Ishikawa (cell line): ENCODE data around the gene B3GALT4.

Experiments used
- CEBPB ChIP-seq: IDR thresholded peaks from 2 replicates; pipeline ENCODE4 v1.6.1; 2012
- CREB1 ChIP-seq: IDR thresholded peaks from 2 replicates; pipeline ENCODE4 v1.6.1; 2012; ENCODE audit warnings: low read depth
- EGR1 ChIP-seq: IDR thresholded peaks from 2 replicates; pipeline ENCODE4 v1.6.1; 2012
- EP300 ChIP-seq: IDR thresholded peaks from 2 replicates; pipeline ENCODE4 v1.6.1; 2012; ENCODE audit warnings: borderline replicate concordance
- FOXM1 ChIP-seq: IDR thresholded peaks from 2 replicates; pipeline ENCODE4 v1.6.1; 2012; ENCODE audit warnings: low read depth, borderline replicate concordance
- NFIC ChIP-seq: IDR thresholded peaks from 2 replicates; pipeline ENCODE4 v1.6.1; 2012
- RAD21 ChIP-seq: IDR thresholded peaks from 2 replicates; pipeline ENCODE4 v1.6.1; 2012; ENCODE audit warnings: low read depth
- TAF1 ChIP-seq: IDR thresholded peaks from 2 replicates; pipeline ENCODE4 v1.6.1; 2012; ENCODE audit warnings: low read depth, mild to moderate bottlenecking
- TCF12 ChIP-seq: IDR thresholded peaks from 2 replicates; pipeline ENCODE4 v1.6.1; 2012; ENCODE audit warnings: low read depth
- TEAD4 ChIP-seq: IDR thresholded peaks from 2 replicates; pipeline ENCODE4 v1.6.1; 2012
- YY1 ChIP-seq: IDR thresholded peaks from 2 replicates; pipeline ENCODE4 v1.6.1; 2012; ENCODE audit warnings: low read depth
- ZBTB7A ChIP-seq: IDR thresholded peaks from 2 replicates; pipeline ENCODE4 v1.6.1; 2012; ENCODE audit warnings: low read depth
- TF ChIP-seq, protein P1 (sequence below): IDR thresholded peaks from 2 replicates; pipeline ENCODE4 v1.6.1; 2012
- TF ChIP-seq, protein P2 (sequence below): IDR thresholded peaks from 2 replicates; pipeline ENCODE4 v1.6.1; 2012
- TF ChIP-seq, protein P3 (sequence below): IDR thresholded peaks from 2 replicates; pipeline ENCODE4 v1.6.1; 2012; ENCODE audit warnings: low read depth, mild to moderate bottlenecking

Gene B3GALT4

GRCh38 chr6:33272275-33273128 is 4.4 kb upstream of the B3GALT4 start:
- TF ChIP-seq ZBTB7A (no peak), TAF1 (peak; percentile 37; the same call in 1 of the 2 replicates)

DNA sequence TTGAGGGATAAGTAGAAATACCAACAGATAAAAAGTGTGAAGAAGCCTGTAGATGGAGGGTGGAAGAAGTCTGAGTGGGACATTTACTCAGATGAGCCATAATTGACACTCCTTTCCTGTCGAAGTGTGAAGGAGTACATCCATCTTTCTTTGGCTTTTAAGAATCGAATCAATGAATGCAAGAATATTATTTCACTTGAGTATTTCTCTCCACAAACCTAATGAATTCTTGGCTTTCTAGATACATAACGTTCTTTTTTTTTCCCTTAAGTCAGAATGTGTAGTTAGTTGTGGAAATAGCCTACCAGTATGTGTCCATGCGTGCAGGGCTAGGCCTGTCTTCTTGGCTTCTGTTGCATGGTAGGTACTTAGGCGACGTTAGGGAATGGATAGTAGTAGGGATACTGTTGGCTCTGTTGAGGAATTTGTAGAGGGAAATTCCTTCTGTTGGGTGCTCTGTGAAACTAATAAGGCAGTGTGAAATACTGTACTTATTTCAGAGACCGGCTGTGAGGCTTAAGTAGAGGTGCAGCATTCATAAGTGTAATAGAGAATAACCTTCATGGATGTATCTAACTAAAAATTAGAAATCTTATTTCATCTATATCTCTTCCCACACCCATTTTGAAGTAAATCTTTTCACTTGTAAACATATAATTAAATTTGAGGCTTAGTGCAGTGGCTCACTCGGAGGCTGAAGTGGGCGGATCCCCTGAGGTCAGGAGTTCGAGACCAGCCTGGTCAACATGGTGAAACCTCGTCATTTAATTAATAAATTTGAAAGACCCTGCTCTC is 3.6 kb upstream of the B3GALT4 start:
- TF ChIP-seq EGR1 (no peak), NFIC (no peak), CEBPB (no peak), ZBTB7A (no peak), FOXM1 (no peak)
- TF ChIP-seq, protein P1, sequence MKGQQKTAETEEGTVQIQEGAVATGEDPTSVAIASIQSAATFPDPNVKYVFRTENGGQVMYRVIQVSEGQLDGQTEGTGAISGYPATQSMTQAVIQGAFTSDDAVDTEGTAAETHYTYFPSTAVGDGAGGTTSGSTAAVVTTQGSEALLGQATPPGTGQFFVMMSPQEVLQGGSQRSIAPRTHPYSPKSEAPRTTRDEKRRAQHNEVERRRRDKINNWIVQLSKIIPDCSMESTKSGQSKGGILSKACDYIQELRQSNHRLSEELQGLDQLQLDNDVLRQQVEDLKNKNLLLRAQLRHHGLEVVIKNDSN, result no peak

DNA sequence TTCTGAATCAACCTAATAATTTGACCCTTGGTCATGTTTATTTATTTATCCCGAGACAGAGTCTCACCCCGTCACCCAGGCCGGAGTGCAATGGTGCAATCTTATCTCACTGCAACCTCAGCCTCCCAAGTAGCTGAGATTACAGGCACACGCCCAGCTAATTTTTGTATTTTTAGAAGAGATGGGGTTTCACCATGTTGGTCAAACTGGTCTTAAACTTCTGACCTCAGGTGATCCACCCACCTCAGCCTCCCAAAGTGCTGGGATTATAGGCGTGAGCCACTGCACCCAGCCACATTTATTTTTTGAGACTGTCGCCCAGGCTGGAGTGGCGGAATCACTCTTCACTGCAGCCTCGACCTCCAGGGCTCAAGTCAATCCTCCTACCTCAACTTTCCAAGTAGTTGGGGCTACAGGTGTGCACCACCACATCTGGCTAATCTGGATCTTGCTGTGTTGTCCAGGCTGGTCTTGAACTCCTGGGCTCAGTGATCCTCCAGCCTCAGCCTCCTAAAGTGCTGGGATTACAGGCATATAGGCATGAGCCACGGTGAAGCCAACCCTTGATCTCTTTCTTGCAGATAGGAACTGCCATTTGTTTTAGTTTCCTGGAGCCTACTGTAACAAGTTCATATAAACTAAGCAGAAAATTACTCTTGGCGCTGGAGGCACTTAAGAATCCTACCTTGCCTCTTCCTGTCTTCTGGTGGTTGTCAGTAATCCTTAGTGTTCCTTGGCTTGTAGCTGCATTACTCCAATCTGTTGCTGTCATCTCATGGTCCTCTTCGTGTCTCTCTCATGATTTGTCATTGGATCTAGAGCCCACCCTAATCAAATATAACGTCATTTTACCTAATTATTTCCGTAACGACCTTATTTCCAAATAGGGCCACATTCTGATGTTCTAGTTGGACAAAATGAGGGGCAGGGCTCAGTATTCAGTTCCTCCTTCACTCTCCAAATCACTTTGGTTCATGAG is 2.7 kb upstream of the B3GALT4 start:
- TF ChIP-seq TEAD4, result no peak
- no peak for TF ChIP-seq YY1
- TF ChIP-seq TAF1, result no peak
- TF ChIP-seq, protein P1, result no peak
- no peak for TF ChIP-seq ZBTB7A
- TF ChIP-seq EGR1, result no peak
- TF ChIP-seq, protein P2, sequence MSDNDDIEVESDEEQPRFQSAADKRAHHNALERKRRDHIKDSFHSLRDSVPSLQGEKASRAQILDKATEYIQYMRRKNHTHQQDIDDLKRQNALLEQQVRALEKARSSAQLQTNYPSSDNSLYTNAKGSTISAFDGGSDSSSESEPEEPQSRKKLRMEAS, result no peak
- no peak for TF ChIP-seq NFIC
- TF ChIP-seq RAD21, result no peak
- TF ChIP-seq TCF12, result no peak
- TF ChIP-seq EP300, result no peak
- TF ChIP-seq FOXM1, result no peak
- TF ChIP-seq, protein P3, sequence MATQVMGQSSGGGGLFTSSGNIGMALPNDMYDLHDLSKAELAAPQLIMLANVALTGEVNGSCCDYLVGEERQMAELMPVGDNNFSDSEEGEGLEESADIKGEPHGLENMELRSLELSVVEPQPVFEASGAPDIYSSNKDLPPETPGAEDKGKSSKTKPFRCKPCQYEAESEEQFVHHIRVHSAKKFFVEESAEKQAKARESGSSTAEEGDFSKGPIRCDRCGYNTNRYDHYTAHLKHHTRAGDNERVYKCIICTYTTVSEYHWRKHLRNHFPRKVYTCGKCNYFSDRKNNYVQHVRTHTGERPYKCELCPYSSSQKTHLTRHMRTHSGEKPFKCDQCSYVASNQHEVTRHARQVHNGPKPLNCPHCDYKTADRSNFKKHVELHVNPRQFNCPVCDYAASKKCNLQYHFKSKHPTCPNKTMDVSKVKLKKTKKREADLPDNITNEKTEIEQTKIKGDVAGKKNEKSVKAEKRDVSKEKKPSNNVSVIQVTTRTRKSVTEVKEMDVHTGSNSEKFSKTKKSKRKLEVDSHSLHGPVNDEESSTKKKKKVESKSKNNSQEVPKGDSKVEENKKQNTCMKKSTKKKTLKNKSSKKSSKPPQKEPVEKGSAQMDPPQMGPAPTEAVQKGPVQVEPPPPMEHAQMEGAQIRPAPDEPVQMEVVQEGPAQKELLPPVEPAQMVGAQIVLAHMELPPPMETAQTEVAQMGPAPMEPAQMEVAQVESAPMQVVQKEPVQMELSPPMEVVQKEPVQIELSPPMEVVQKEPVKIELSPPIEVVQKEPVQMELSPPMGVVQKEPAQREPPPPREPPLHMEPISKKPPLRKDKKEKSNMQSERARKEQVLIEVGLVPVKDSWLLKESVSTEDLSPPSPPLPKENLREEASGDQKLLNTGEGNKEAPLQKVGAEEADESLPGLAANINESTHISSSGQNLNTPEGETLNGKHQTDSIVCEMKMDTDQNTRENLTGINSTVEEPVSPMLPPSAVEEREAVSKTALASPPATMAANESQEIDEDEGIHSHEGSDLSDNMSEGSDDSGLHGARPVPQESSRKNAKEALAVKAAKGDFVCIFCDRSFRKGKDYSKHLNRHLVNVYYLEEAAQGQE, result no peak
- TF ChIP-seq CEBPB, result no peak
- no peak for TF ChIP-seq CREB1

DNA sequence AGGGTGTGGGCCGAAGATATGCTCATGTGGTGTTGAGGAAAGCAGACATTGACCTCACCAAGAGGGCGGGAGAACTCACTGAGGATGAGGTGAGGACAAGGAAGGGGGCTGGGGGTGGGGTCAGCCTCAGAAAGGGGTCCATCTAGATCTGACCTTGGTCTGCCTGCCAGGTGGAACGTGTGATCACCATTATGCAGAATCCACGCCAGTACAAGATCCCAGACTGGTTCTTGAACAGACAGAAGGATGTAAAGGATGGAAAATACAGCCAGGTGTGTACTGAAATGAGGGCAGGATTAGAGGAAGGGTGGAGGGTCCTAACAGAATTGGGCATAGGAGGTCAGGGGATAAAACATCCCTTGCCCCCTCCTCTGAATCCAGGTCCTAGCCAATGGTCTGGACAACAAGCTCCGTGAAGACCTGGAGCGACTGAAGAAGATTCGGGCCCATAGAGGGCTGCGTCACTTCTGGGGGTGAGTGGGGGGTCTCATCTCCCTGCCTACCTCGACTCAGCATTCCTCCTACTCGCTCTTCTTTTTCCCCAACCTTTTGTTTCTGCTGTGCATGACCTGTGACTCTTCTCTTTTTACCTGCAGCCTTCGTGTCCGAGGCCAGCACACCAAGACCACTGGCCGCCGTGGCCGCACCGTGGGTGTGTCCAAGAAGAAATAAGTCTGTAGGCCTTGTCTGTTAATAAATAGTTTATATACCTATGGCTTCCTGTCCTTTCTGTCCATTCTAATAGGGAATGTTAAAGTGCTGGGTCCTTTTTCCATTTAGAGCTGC is 935 bp upstream of the B3GALT4 start:
- TF ChIP-seq ZBTB7A, result 0 out of 2 replicates have a peak, but pooled peaks have one; percentile 53

DNA sequence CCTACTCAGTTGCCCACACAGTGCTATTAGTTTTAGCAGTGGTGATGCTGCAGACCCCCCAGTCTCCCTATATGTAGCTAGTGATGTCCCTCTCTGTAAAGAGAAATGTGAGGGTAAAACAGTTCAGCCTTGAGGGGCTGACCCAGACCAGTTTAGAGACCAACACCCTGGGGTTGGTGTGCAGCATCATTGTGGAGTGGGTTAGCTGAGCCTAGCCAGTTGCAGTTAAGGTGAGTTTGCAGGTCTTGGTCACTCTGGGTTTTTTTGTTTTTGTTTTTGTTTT is 401 bp upstream of the B3GALT4 start:
- TF ChIP-seq, protein P3, result no peak
- TF ChIP-seq CREB1 (no peak), NFIC (no peak), TEAD4 (no peak)
